GM12875 (cell line): ENCODE results near the gene ATRNL1.

Experiments
- H3K4me3 ChIP-seq: one replicate; pipeline ENCODE4 v1.5.1; 2011; ENCODE audit warnings: low read depth, low read length, control low read depth
- CTCF ChIP-seq: IDR thresholded peaks from 2 replicates; pipeline ENCODE4 v1.5.1; 2011; ENCODE audit warnings: low read depth, mild to moderate bottlenecking, control low read depth, inconsistent platforms, low read length, moderate library complexity, borderline replicate concordance; ENCODE audit not compliant: insufficient read depth

ATRNL1 gene

GRCh38 chr10:115860182-115861107 lies 767.3 kb downstream of the ATRNL1 start:
- TF ChIP-seq CTCF: no peak
- no peak overlapping the region for H3K4me3 ChIP-seq

GRCh38 chr10:115861455-115861854 lies 768.3 kb downstream of the ATRNL1 start:
- no peak for TF ChIP-seq CTCF
- no peak overlapping the region for H3K4me3 ChIP-seq

GRCh38 chr10:115861864-115862263 lies 768.7 kb downstream of the ATRNL1 start:
- no peak for TF ChIP-seq CTCF
- no peak overlapping the region for H3K4me3 ChIP-seq

GRCh38 chr10:115866174-115866573 lies 773.0 kb downstream of the ATRNL1 start:
- TF ChIP-seq CTCF: no peak
- H3K4me3 ChIP-seq: no peak overlapping the region

GRCh38 chr10:115866691-115867090 lies 773.5 kb downstream of the ATRNL1 start:
- no peak overlapping the region for H3K4me3 ChIP-seq
- no peak for TF ChIP-seq CTCF

- TF ChIP-seq CTCF: no peak
- no peak overlapping the region for H3K4me3 ChIP-seq
Measured at GRCh38 chr10:115867305-115867704, 774.1 kb downstream of the ATRNL1 start.

GRCh38 chr10:115871855-115872254 lies 778.7 kb downstream of the ATRNL1 start:
- TF ChIP-seq CTCF: no peak
- H3K4me3 ChIP-seq: no peak overlapping the region
